HG03378 (cell line): ENCODE results near the gene FER.

ENCODE experiments used
- ATAC-seq: cut with Tn5 transposase; IDR thresholded peaks from one replicate; pipeline ENCODE4 v1.9.1; 2021; ENCODE audit warnings: mild to moderate bottlenecking, moderate library complexity; ENCODE audit not compliant: unreplicated experiment

FER gene

GRCh38 chr5:109168151-109168550 lies 420.5 kb downstream of the FER start:
- no peak for ATAC-seq

- no peak for ATAC-seq
Observed at GRCh38 chr5:109170629-109171350, 423.1 kb downstream of the FER start.

DNA sequence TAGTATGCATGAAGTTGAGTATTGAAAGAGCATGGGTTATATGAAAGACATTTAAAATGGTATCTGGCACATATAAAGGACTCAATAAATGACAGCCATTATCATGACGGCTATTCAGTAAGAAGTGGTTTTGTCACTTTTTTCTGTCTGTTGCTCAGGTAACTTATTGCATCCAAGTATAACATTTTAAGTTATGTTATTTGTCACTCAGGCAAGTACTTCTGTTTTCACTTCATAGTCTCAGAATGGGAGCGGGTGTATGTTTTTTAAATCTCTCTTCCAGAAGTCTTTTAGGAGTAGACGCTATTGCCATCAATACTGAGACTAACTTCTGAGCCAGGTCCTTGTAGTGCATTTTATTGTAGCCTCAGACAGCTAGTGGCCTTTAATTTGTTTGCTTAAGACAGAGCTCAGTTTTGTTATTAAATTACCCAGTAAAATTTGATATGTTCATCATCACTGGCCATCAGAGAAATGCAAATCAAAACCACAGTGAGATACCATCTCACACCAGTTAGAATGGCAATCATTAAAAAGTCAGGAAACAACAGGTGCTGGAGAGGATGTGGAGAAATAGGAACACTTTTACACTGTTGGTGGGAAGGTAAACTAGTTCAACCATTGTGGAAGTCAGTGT lies 423.9 kb downstream of the FER start:
- peak; percentile 87 for ATAC-seq

DNA sequence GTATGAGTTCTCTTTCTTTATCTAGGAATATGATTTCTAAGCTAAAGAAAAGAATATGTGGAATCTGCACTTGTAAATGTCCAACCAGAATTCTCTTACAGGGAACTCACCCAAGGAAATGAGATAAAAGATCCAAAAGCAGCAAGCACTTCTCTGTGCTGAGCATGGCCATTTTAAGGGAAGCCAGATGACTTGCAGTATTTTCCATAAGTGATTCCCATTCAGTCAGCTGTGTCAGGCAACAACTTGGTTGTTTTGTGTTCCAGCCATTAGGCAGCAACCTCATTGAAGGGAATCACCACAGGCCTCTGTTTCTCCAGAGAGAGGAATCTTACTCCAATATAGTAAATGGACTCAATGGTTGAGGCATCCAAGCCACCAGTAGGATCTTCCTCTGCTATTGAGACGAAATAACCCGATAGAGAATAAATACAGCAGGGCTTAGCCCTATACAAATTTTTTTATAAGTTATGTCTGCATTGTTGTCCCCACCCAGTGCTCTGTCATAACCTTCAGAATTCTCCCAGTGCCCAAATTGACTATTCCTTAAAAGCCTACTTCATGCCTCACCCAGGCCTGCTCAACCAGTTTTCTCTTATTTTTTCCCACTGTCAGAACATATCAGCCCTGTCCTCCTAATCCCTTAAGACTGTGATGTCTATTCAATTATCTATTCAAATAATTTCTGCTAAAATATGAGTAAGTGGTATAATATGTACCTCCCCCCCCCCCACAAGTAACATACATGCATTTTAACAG lies 425.5 kb downstream of the FER start:
- no peak for ATAC-seq

DNA sequence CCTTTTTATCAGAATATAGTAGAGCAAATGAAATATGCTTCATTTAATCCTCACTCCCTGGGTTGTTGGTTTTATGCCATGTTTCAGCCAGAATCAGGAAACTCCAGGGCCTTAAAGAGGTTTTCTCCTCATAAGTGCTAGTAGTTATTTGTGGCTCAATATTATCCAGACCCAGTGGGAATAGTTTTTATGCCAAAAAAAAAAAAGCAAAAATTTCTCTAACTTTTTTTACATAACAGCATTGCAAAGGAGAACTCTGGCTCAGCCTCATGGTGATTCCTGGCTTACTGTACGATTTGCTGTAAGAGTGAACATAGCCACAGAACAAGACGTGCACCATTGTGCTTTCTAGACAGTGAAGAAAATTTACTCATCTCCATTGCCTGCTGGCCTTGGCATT lies 429.5 kb downstream of the FER start:
- ATAC-seq, result no peak

DNA sequence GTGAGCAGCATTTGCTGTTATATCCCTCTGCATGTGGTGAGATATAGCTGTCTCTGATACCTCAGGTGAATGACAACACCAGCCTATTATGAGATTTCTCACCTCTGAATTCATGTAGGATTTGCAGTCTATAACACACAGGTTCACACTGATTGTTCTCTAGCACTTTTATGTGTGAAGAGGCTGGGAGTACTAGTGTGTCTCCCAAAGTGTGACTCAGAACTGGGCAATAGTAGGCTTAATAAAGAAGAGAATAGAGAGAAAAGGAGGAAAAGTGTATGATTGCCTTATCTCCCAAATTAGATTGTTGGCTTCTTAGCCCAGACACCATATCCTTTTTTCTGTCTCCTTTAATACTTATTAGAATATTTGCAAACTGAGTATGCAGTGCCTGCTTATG lies 430.1 kb downstream of the FER start:
- ATAC-seq, result no peak

- ATAC-seq, result no peak
Observed at GRCh38 chr5:109180668-109181067, 433.0 kb downstream of the FER start.

DNA sequence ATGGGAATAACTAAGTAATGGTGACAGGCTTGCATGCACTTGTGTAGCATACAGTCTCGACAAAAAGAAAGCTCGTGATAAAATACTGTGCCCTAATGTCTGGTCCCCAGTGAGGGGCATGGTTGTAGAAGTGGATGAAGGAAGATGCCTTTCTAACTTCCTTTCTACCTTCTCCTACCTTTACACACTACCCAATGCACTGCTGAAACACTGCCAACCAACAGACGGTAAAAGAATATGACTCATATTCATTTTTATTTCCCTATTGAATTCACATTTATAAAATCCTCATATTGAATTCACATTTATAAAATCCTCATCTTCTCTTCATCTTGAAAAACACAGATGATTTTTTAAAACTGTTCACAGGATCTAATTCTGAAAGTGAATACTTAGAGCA lies 439.1 kb downstream of the FER start:
- ATAC-seq, result no peak

- ATAC-seq, result peak; percentile 77
Observed at GRCh38 chr5:109191153-109191558, 443.5 kb downstream of the FER start.

- no peak for ATAC-seq
Observed at GRCh38 chr5:109192027-109192426, 444.3 kb downstream of the FER start.

DNA sequence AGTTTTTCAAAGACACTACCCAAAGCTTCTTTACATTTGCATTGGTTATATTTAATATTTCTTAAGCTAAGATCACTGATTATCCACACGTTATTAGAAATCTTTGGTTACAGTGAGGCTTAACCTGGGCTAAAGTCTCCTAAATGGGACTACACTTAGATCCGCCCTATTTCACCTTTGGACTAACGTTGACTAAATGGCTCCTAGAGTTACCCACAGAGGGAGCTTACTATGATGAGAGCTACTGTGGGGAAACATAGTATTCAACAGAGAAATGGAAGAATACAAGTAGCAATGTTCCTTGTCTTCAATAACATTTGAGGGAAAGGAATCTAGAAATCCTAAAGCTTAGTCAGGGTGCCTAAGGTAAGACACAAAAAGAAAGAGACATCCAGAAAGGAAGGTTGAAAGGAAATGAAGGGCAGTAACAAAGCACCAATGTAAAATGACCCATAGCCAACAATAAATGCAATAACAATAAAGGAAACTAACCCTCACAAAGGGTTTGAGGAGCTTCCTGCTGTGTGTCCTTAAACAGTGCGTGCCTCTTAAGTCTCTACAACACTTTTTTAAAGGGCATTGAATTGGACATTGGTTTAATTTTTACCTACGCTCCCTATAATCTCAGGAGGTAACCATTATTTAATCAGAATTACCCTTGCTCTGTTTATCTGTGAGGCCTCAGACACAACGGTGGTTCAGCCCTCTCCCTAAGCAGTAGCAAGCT lies 445.0 kb downstream of the FER start:
- no peak for ATAC-seq

DNA sequence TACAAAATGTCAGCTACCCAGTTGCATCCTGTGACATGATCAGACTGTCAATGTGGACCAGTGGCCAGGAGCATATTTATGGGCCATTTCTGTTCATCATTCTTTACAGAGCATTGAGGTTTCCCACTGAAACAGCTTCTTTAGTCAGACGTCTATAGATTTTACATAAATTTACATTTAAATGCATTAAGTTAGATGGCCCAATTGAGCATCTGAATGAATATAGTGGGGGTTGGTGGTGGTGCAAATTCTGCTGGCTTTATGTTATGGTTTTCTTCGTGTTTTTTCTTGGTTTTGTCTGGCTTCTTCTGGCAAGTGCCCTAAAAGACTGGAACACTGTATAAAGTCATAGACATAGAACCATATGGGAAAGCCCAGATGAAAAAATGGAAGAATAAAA lies 448.0 kb downstream of the FER start:
- ATAC-seq, result no peak

DNA sequence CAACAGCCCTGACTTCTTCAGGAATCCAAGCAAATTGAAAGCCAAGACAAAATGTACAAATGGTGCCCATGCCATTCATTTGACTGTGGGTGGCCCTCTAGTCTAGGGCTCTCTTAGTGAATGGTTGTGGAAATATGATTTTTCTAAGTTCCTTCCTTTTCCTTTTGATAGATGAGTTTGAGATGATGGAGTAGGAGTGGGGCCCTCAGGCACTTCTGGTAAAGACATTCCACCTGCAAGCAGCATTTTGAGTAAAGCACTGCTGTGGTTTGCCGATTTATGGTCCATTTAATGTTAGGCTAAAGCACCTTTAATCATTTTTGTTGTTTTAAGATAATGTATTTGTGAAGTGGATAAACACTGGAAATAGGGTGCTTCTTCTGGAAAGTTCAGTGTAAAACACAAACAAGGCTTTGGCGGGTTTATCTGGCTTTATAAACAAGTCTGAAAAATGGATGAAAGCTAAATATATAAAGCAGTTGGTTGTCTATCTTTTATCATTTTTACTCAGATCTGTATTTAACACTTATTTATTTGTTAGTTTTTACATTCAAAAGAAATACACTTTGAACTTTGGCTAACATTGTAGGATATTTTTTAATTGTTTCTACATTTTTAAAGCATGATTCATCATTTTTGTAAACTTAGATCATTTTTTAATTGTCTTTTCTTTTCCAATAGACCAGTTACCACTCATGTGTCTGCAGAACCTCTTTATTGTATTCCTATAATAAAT lies 448.6 kb downstream of the FER start:
- no peak for ATAC-seq

GRCh38 chr5:109196823-109197160 lies 449.1 kb downstream of the FER start:
- no peak for ATAC-seq

- no peak for ATAC-seq
Observed at GRCh38 chr5:109199289-109199688, 451.6 kb downstream of the FER start.

GRCh38 chr5:109199799-109200620 lies 452.3 kb downstream of the FER start:
- no peak for ATAC-seq

GRCh38 chr5:109215040-109215439 lies 467.3 kb downstream of the FER start:
- no peak for ATAC-seq

GRCh38 chr5:109218818-109219217 lies 471.1 kb downstream of the FER start:
- ATAC-seq, result no peak

- no peak for ATAC-seq
Observed at GRCh38 chr5:109223531-109223930, 475.8 kb downstream of the FER start.
